PC-3 (cell line): Measurements from ENCODE around the gene ZNF486. TPM values are rescaled to one million over a fixed set of nuclear protein-coding genes. Genes with fewer than 3 reads are reported as not detected.
"Not testable (repeated sequence)": the region's sequence is repeated elsewhere in the genome, so short reads cannot be mapped to it uniquely, and the experiment has no call there.

ENCODE experiments used
- ATAC-seq: fragments of 200-7000 bp; cut with Tn5 transposase; 2 replicates; pipeline ENCODE4 v1.9.1; 2020; ENCODE audit warnings: mild to moderate bottlenecking, moderate library complexity
- BruUV-seq: library from RNA; stranded (reverse); fragments of 400-500 nt; replicated peaks from 2 replicates; lab custom pipeline; 2021; lab: Mats Ljungman, UMichigan
- CTCF ChIA-PET: fragments of 300-600 bp; sonication (Branson Sonifier 250); formaldehyde crosslinking; loops from one replicate; lab custom pipeline; 2022; ENCODE audit warnings: antibody characterized with exemption; lab: Charles Lee
- POLR2A ChIA-PET: fragments of 300-600 bp; sonication (Branson Sonifier 250); formaldehyde crosslinking; loops from one replicate; lab custom pipeline; 2022; ENCODE audit warnings: antibody characterized with exemption; ENCODE audit not compliant: unreplicated experiment; lab: Charles Lee
- DNase-seq: peaks from one replicate; pipeline ENCODE4 v3.0.0-alpha.2; 2015
- H2AFZ ChIP-seq: fragments of 300-600 bp; sonication (generic); 2 replicates; pipeline ENCODE4 v1.6.0; 2016; ENCODE audit warnings: antibody characterized with exemption, low read length
- H3F3A ChIP-seq: fragments of 300-600 bp; sonication (generic); one replicate; pipeline ENCODE4 v1.6.0; 2017; ENCODE audit warnings: antibody characterized with exemption, low read length, control low read depth, mild to moderate bottlenecking; ENCODE audit not compliant: unreplicated experiment
- H3K27ac ChIP-seq: fragments of 300-600 bp; sonication (generic); 2 replicates; pipeline ENCODE4 v1.5.1; 2016; ENCODE audit warnings: mild to moderate bottlenecking, low read length
- H3K27me3 ChIP-seq: fragments of 300-600 bp; sonication (generic); 2 replicates; pipeline ENCODE4 v1.6.1; 2016; ENCODE audit warnings: low read length, mixed read lengths
- H3K36me3 ChIP-seq: fragments of 300-600 bp; sonication (generic); 2 replicates; pipeline ENCODE4 v1.6.1; 2016; ENCODE audit warnings: low read depth, mixed run types, low read length, mixed read lengths
- H3K4me1 ChIP-seq: fragments of 300-600 bp; sonication (generic); 2 replicates; pipeline ENCODE4 v1.5.1; 2016; ENCODE audit warnings: low read length; ENCODE audit not compliant: insufficient read depth
- H3K4me2 ChIP-seq: fragments of 300-600 bp; sonication (generic); 2 replicates; pipeline ENCODE4 v1.6.0; 2016; ENCODE audit warnings: low read length
- H3K4me3 ChIP-seq: fragments of 300-600 bp; sonication (generic); 2 replicates; pipeline ENCODE4 v1.5.1; 2016; ENCODE audit warnings: mild to moderate bottlenecking, low read length, mixed read lengths
- H3K79me2 ChIP-seq: fragments of 300-600 bp; sonication (generic); 2 replicates; pipeline ENCODE4 v1.6.1; 2017; ENCODE audit warnings: low read length, mixed read lengths
- H3K9ac ChIP-seq: fragments of 300-600 bp; sonication (generic); 2 replicates; pipeline ENCODE4 v1.6.0; 2016; ENCODE audit warnings: mild to moderate bottlenecking, low read length
- H3K9me2 ChIP-seq: fragments of 300-600 bp; sonication (generic); replicated peaks from 2 replicates; pipeline ENCODE4 v1.6.1; 2016; ENCODE audit warnings: mixed run types, low read length, mixed read lengths
- H3K9me3 ChIP-seq: fragments of 300-600 bp; sonication (generic); 2 replicates; pipeline ENCODE4 v1.6.1; 2016; ENCODE audit warnings: low read length, mixed read lengths
- H4K20me1 ChIP-seq: fragments of 300-600 bp; sonication (generic); 2 replicates; pipeline ENCODE4 v1.6.1; 2016; ENCODE audit warnings: low read length, mixed read lengths
- EZH2 ChIP-seq: fragments of 300-600 bp; sonication (generic); IDR thresholded peaks from one replicate; pipeline ENCODE4 v1.6.1; 2017; ENCODE audit warnings: antibody characterized with exemption, mild to moderate bottlenecking, low read length; ENCODE audit not compliant: unreplicated experiment
- EZH2phosphoT487 ChIP-seq: fragments of 300-600 bp; sonication (generic); IDR thresholded peaks from 2 replicates; pipeline ENCODE4 v1.6.1; 2018; ENCODE audit warnings: mild to moderate bottlenecking, antibody characterized with exemption, low read length, borderline replicate concordance
- intact Hi-C: fragments of 100-400 bp; cut with micrococcal nuclease; formaldehyde crosslinking; loops from 2 replicates; pipeline ENCODE4 v1.9.0; 2023
- total RNA-seq: library from RNA; depleted of rRNA; stranded (reverse); fragments of >200 nt; gene quantifications from 2 replicates; pipeline ENCODE4 v1.2.3, GENCODE V29; 2014
- TF ChIP-seq, protein P1 (sequence below): fragments of 300-600 bp; sonication (generic); conservative IDR thresholded peaks from 2 replicates; pipeline ENCODE4 v1.5.1; 2017; ENCODE audit warnings: antibody characterized with exemption, low read depth, mild to moderate bottlenecking, low read length

Gene ZNF486
- total RNA-seq, 1 experiment from 2014 or later = 0.11 TPM

DNA sequence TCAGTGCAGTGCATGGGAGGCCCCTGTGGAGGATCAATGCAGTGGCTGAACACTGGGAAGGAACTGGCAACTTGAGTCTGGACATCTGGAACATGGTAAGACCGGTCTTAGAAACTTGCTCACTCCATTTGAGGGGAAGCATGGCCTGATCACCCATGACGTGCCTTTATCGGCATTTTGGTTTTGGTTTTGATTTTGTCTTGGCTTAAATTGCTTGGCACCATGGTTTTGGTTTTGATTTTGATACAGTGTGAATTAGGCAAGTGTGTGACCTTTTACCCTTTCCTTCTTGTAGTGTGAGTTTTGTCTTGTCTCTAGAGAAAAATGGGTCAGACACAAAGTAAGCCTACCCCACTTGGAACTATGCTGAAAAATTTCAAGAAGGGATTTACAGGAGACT lies 77.3 kb downstream of the ZNF486 start:
- ATAC-seq = no peak
- Histone ChIP-seq H3K27ac (no peak overlapping the region), H3K27me3 (no peaks in the 10 kb centered on the region), H3K4me2 (no peak overlapping the region), H3K9me3 (no peaks in the 10 kb centered on the region; the same call in 1 of the 2 replicates), H4K20me1 (no peaks in the 10 kb centered on the region), H3K9ac (no peak overlapping the region), H3K4me3 (no peak overlapping the region), H2AFZ (no peak overlapping the region), H3K79me2 (no peaks in the 10 kb centered on the region), H3K36me3 (no peaks in the 10 kb centered on the region; the same call in 1 of the 2 replicates), H3K4me1 (no peaks in the 10 kb centered on the region), H3K9me2 (no peaks in the 10 kb centered on the region), H3F3A (no peaks in the 10 kb centered on the region)
- ChIA-PET POLR2A (no interaction called here), CTCF (no interaction called here)
- intact Hi-C loops = loop anchor here (5.0 kb wide), 1 partner anchor 283 kb away; no protein-coding TSS in a partner anchor
- TF ChIP-seq EZH2phosphoT487 = no peak
- TF ChIP-seq, protein P1, sequence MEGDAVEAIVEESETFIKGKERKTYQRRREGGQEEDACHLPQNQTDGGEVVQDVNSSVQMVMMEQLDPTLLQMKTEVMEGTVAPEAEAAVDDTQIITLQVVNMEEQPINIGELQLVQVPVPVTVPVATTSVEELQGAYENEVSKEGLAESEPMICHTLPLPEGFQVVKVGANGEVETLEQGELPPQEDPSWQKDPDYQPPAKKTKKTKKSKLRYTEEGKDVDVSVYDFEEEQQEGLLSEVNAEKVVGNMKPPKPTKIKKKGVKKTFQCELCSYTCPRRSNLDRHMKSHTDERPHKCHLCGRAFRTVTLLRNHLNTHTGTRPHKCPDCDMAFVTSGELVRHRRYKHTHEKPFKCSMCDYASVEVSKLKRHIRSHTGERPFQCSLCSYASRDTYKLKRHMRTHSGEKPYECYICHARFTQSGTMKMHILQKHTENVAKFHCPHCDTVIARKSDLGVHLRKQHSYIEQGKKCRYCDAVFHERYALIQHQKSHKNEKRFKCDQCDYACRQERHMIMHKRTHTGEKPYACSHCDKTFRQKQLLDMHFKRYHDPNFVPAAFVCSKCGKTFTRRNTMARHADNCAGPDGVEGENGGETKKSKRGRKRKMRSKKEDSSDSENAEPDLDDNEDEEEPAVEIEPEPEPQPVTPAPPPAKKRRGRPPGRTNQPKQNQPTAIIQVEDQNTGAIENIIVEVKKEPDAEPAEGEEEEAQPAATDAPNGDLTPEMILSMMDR = no peak
- no peak for TF ChIP-seq EZH2
- no peak for DNase-seq
- no TSS peak for BruUV-seq

GRCh38 chr19:20245309-20245708 lies 78.3 kb downstream of the ZNF486 start:
- DNase-seq = no peak
- Histone ChIP-seq H3K27me3 (no peaks in the 10 kb centered on the region), H3K4me2 (no peak overlapping the region), H3K9me2 (no peaks in the 10 kb centered on the region), H3K79me2 (no peaks in the 10 kb centered on the region), H2AFZ (no peak overlapping the region), H3K27ac (no peak overlapping the region), H3K4me3 (no peak overlapping the region), H3F3A (no peaks in the 10 kb centered on the region), H3K9ac (no peak overlapping the region), H4K20me1 (no peaks in the 10 kb centered on the region), H3K4me1 (no peaks in the 10 kb centered on the region), H3K9me3 (no peaks in the 10 kb centered on the region; the same call in 1 of the 2 replicates), H3K36me3 (no peaks in the 10 kb centered on the region; the same call in 1 of the 2 replicates)
- BruUV-seq = no TSS peak
- CTCF ChIA-PET = no interaction called here
- no peak for ATAC-seq
- intact Hi-C loops = no loop called here
- TF ChIP-seq EZH2phosphoT487 = no peak
- TF ChIP-seq, protein P1 = no peak
- TF ChIP-seq EZH2 = no peak
- POLR2A ChIA-PET = no interaction called here

GRCh38 chr19:20247016-20247683 lies 80.1 kb downstream of the ZNF486 start:
- CTCF ChIA-PET = no interaction called here
- no peaks in the 10 kb centered on the region; the same call in 1 of the 2 replicates for H3K9me3 ChIP-seq
- H4K20me1 ChIP-seq = no peaks in the 10 kb centered on the region
- no peaks in the 10 kb centered on the region for H3K79me2 ChIP-seq
- no peak overlapping the region for H3K27ac ChIP-seq
- DNase-seq = peak; percentile 5
- H3F3A ChIP-seq = no peaks in the 10 kb centered on the region
- H3K4me1 ChIP-seq = no peaks in the 10 kb centered on the region
- no peak overlapping the region for H3K4me2 ChIP-seq
- ATAC-seq = no peak
- H3K4me3 ChIP-seq = no peak overlapping the region
- no peak overlapping the region for H2AFZ ChIP-seq
- no TSS peak for BruUV-seq
- no peak overlapping the region for H3K9ac ChIP-seq
- no peaks in the 10 kb centered on the region for H3K9me2 ChIP-seq
- POLR2A ChIA-PET = no interaction called here
- TF ChIP-seq EZH2phosphoT487 = no peak
- no peak for TF ChIP-seq EZH2
- TF ChIP-seq, protein P1 = no peak
- no peaks in the 10 kb centered on the region; the same call in 1 of the 2 replicates for H3K36me3 ChIP-seq
- intact Hi-C loops = no loop called here
- H3K27me3 ChIP-seq = no peaks in the 10 kb centered on the region

DNA sequence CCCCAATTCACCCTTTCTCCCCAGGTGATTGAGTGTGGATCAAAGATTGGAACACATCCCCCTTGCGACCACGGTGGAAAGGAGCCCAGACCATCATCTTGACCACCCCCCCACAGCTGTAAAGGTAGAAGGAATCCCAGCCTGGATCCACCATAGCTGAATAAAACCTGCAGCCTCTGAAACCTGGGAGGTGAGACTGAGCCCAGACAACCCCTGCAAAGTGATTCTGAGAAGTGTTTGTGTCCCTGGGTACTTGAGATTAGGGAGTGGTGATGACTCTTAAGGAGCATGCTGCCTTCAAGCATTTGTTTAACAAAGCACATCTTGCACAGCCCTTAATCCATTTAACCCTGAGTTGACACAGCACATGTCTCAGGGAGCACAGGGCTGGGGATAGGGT lies 81.2 kb downstream of the ZNF486 start:
- H3K9me3 ChIP-seq, H3K27ac ChIP-seq, H4K20me1 ChIP-seq, intact Hi-C loops, H3K4me3 ChIP-seq, H3K9me2 ChIP-seq, H3K9ac ChIP-seq, DNase-seq, POLR2A ChIA-PET, H3K4me2 ChIP-seq, H2AFZ ChIP-seq, H3K27me3 ChIP-seq, H3F3A ChIP-seq, H3K4me1 ChIP-seq, H3K36me3 ChIP-seq, CTCF ChIA-PET, BruUV-seq, H3K79me2 ChIP-seq, ATAC-seq: not testable (repeated sequence)
